Uterus (tissue), 4 donors: ENCODE data around the gene BAZ1B. TPM values are rescaled to one million over a fixed set of nuclear protein-coding genes. Genes with fewer than 3 reads are reported as not detected.
"Not testable (repeated sequence)": the region's sequence is repeated elsewhere in the genome, so short reads cannot be mapped to it uniquely, and the experiment has no call there.

Source experiments
- DNase-seq, 2 donors: peaks; one replicate each; pipeline ENCODE4 v3.0.0-alpha.2; 2019 to 2020
- H3K27ac ChIP-seq, 2 donors: fragments of 200-600 bp; sonication (generic); 1 replicate in 1 of 2; 2 replicates in 1 of 2; pipeline ENCODE4 v1.5.1; 2016 to 2018
- H3K27me3 ChIP-seq, 2 donors: fragments of 200-600 bp; sonication (generic); one replicate each; pipeline ENCODE4 v1.5.1; 2018 to 2019; ENCODE audit warnings: control low read depth in 1 of 2
- H3K36me3 ChIP-seq, 2 donors: fragments of 200-600 bp; sonication (generic); one replicate each; pipeline ENCODE4 v1.5.1; 2019; ENCODE audit warnings: control low read depth in 1 of 2
- H3K4me1 ChIP-seq, 2 donors: fragments of 200-600 bp; sonication (generic); one replicate each; pipeline ENCODE4 v1.5.1; 2018 to 2019; ENCODE audit warnings: control low read depth in 1 of 2
- H3K4me3 ChIP-seq, 2 donors: fragments of 200-600 bp; sonication (generic); 1 replicate in 1 of 2; 2 replicates in 1 of 2; pipeline ENCODE4 v1.5.1; 2018 to 2019; ENCODE audit warnings: mild to moderate bottlenecking in 1 of 2
- H3K9me3 ChIP-seq, 2 donors: fragments of 200-600 bp; sonication (generic); one replicate each; pipeline ENCODE4 v1.5.1; 2019; ENCODE audit warnings: control low read depth in 1 of 2
- POLR2A ChIP-seq, 2 donors: fragments of 450-650 bp; IDR thresholded peaks; one replicate each; pipeline ENCODE4 v1.6.1; 2016; ENCODE audit warnings: antibody characterized with exemption in 2 of 2, mild to moderate bottlenecking in 1 of 2, moderate library complexity in 1 of 2
- intact Hi-C: fragments of 100-400 bp; cut with DNase I; formaldehyde crosslinking; loops from one replicate; pipeline ENCODE4 v1.15.1; 2023; ENCODE audit warnings: low total_unique reads
- total RNA-seq, 4 donors: library from RNA; depleted of rRNA in 3 of 4; stranded (reverse); fragments of >200 nt in 3 of 4; gene quantifications; one replicate each; pipeline versions ENCODE4 v1.1.0 to v1.2.4, GENCODE V29; 2014 to 2023
- TF ChIP-seq, protein P1 (sequence below), 4 experiments: fragments of 200-600 bp in 2 of 4; fragments of 450-650 bp in 2 of 4; sonication (generic) in 2 of 4; IDR thresholded peaks; one replicate each; pipeline ENCODE4 v1.5.1; 2016 to 2019; ENCODE audit warnings: antibody characterized with exemption in 4 of 4, mild to moderate bottlenecking in 2 of 4, moderate library complexity in 1 of 4
- donor health status: DM: yes; HTN: yes; CAD: no.

The BAZ1B gene
- total RNA-seq, 4 donors from 2014 or later: 29.5 to 79.5 (median 59.8) TPM

GRCh38 chr7:73567846-73568685 is 46.0 kb upstream of the BAZ1B start:
- Histone ChIP-seq H3K27ac (no peak overlapping the region), H3K36me3 (no peaks in the 10 kb centered on the region), H3K4me1 (no peaks in the 10 kb centered on the region), H3K4me3 (no peak overlapping the region), H3K9me3 (no peaks in the 10 kb centered on the region), H3K27me3 (no peaks in the 10 kb centered on the region)
- no peak for TF ChIP-seq POLR2A (IDR thresholded peaks at IDR 0.05)
- TF ChIP-seq, protein P1, sequence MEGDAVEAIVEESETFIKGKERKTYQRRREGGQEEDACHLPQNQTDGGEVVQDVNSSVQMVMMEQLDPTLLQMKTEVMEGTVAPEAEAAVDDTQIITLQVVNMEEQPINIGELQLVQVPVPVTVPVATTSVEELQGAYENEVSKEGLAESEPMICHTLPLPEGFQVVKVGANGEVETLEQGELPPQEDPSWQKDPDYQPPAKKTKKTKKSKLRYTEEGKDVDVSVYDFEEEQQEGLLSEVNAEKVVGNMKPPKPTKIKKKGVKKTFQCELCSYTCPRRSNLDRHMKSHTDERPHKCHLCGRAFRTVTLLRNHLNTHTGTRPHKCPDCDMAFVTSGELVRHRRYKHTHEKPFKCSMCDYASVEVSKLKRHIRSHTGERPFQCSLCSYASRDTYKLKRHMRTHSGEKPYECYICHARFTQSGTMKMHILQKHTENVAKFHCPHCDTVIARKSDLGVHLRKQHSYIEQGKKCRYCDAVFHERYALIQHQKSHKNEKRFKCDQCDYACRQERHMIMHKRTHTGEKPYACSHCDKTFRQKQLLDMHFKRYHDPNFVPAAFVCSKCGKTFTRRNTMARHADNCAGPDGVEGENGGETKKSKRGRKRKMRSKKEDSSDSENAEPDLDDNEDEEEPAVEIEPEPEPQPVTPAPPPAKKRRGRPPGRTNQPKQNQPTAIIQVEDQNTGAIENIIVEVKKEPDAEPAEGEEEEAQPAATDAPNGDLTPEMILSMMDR (IDR thresholded peaks at IDR 0.05): no peak
- no peak for DNase-seq
- intact Hi-C loops: no loop called here

- H3K9me3 ChIP-seq: no peaks in the 10 kb centered on the region
- H3K27ac ChIP-seq: no peak overlapping the region
- no peaks in the 10 kb centered on the region for H3K36me3 ChIP-seq
- H3K4me1 ChIP-seq: no peaks in the 10 kb centered on the region
- no peaks in the 10 kb centered on the region for H3K27me3 ChIP-seq
- no peak for DNase-seq
- TF ChIP-seq, protein P1 (IDR thresholded peaks at IDR 0.05): no peak
- no peak for TF ChIP-seq POLR2A (IDR thresholded peaks at IDR 0.05)
- no peak overlapping the region for H3K4me3 ChIP-seq
- intact Hi-C loops: no loop called here
Measured at GRCh38 chr7:73567140-73567539, 45.0 kb upstream of the BAZ1B start.

- H3K4me3 ChIP-seq, DNase-seq, H3K36me3 ChIP-seq, H3K9me3 ChIP-seq, intact Hi-C loops, H3K27ac ChIP-seq, H3K27me3 ChIP-seq, H3K4me1 ChIP-seq: not testable (repeated sequence)
Measured at GRCh38 chr7:73566431-73566830, 44.3 kb upstream of the BAZ1B start.

GRCh38 chr7:73565675-73566340 is 43.7 kb upstream of the BAZ1B start:
- Histone ChIP-seq H3K27ac (no peak overlapping the region), H3K36me3 (no peaks in the 10 kb centered on the region), H3K4me3 (no peak overlapping the region), H3K27me3 (no peaks in the 10 kb centered on the region), H3K4me1 (no peaks in the 10 kb centered on the region), H3K9me3 (no peaks in the 10 kb centered on the region)
- intact Hi-C loops: no loop called here
- TF ChIP-seq POLR2A (IDR thresholded peaks at IDR 0.05): no peak
- TF ChIP-seq, protein P1 (IDR thresholded peaks at IDR 0.05): no peak
- no peak for DNase-seq

DNA sequence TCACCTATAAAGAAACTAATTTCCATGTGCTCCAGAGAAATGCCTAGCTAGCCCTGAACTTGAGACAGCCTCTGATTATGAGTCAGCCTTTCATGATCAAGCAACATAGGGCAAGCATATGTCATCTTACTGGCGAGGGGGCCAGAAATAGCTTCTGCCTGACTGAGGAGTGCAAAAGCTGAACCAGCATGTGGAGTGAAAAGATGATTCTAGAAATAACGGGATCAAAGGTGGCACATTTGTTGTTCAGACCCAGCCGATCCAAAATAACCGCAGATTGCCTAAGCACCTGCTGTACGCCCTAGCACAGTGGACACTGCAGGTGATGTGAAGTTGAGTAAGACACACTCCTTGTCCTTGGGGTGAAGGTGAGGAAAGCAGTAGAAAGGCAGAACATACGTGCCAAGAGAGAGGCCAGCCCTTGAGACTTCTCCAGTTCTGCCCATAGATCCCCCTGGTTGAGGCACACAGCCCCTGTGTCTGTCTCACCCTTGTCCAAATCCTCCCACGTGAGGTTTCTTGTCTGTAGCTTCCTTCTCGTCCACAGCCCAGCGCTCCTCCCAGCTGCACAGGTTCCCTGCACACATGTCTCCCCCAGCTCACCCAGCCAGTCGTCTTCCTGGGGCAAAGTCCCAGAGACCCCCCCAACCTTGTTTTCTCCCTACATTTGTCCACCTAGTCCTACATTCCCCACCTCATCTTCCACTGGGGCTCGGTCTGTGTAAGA is 38.2 kb upstream of the BAZ1B start:
- H3K27me3 ChIP-seq: no peaks in the 10 kb centered on the region
- no peak for DNase-seq

More for the DNA sequence above, 38.2 kb upstream of the BAZ1B start:
- TF ChIP-seq, protein P1 (IDR thresholded peaks at IDR 0.05): no peak
- no peak for TF ChIP-seq POLR2A (IDR thresholded peaks at IDR 0.05)
- intact Hi-C loops: no loop called here
- no peaks in the 10 kb centered on the region for H3K36me3 ChIP-seq
- H3K27ac ChIP-seq: no peak overlapping the region
- H3K9me3 ChIP-seq: no peaks in the 10 kb centered on the region
- H3K4me3 ChIP-seq: no peak overlapping the region
- H3K4me1 ChIP-seq: no peaks in the 10 kb centered on the region
